Measurements from ENCODE around the gene EZH2.

DNA sequence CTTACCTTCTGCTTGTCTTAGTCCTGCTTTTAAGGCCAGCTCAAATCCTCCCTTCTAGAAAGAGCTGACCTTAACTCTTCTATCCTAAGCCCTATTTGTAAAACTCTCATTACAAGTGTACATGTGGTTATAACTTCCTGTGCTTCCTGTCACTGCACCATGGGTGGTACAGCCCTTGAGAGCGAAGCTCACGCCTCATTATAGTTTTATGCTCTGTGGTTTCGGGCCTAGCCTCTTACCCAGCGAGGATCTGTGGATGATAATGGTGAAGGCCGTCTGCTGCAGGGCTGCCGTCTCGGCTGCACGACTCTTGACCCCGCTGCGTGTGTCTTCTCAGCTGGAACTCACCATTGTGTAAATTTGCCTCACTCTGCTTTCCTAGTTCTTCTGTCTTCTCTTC is 110.8 kb downstream of the EZH2 start:
- TF ChIP-seq, protein P1, sequence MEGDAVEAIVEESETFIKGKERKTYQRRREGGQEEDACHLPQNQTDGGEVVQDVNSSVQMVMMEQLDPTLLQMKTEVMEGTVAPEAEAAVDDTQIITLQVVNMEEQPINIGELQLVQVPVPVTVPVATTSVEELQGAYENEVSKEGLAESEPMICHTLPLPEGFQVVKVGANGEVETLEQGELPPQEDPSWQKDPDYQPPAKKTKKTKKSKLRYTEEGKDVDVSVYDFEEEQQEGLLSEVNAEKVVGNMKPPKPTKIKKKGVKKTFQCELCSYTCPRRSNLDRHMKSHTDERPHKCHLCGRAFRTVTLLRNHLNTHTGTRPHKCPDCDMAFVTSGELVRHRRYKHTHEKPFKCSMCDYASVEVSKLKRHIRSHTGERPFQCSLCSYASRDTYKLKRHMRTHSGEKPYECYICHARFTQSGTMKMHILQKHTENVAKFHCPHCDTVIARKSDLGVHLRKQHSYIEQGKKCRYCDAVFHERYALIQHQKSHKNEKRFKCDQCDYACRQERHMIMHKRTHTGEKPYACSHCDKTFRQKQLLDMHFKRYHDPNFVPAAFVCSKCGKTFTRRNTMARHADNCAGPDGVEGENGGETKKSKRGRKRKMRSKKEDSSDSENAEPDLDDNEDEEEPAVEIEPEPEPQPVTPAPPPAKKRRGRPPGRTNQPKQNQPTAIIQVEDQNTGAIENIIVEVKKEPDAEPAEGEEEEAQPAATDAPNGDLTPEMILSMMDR (conservative IDR thresholded peaks at IDR 0.05; ENCODE audit: low read depth, low read length): no peak
- TF ChIP-seq RAD21 (IDR thresholded peaks at IDR 0.05; ENCODE audit: low read length) (no peak), RCOR1 (IDR thresholded peaks at IDR 0.05; ENCODE audit: insufficient replicate concordance, low read length) (no peak), POLR2A (IDR thresholded peaks at IDR 0.05; ENCODE audit: low read depth, low read length) (no peak), NFE2L2 (IDR thresholded peaks at IDR 0.05; ENCODE audit: low read depth, low read length) (no peak), CHD1 (IDR thresholded peaks at IDR 0.05; ENCODE audit: low read depth, low read length) (no peak), CEBPB (IDR thresholded peaks at IDR 0.05; ENCODE audit: low read depth, low read length) (no peak), MXI1 (IDR thresholded peaks at IDR 0.05; ENCODE audit: borderline replicate concordance, low read depth, low read length) (no peak), MAFK (IDR thresholded peaks at IDR 0.05; ENCODE audit: low read depth, low read length) (no peak), RFX5 (IDR thresholded peaks at IDR 0.05; ENCODE audit: low read depth, low read length) (no peak)
- TF ChIP-seq, protein P2, sequence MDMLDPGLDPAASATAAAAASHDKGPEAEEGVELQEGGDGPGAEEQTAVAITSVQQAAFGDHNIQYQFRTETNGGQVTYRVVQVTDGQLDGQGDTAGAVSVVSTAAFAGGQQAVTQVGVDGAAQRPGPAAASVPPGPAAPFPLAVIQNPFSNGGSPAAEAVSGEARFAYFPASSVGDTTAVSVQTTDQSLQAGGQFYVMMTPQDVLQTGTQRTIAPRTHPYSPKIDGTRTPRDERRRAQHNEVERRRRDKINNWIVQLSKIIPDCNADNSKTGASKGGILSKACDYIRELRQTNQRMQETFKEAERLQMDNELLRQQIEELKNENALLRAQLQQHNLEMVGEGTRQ (IDR thresholded peaks at IDR 0.05; ENCODE audit: low read depth, low read length): no peak
- TF ChIP-seq, protein P3, sequence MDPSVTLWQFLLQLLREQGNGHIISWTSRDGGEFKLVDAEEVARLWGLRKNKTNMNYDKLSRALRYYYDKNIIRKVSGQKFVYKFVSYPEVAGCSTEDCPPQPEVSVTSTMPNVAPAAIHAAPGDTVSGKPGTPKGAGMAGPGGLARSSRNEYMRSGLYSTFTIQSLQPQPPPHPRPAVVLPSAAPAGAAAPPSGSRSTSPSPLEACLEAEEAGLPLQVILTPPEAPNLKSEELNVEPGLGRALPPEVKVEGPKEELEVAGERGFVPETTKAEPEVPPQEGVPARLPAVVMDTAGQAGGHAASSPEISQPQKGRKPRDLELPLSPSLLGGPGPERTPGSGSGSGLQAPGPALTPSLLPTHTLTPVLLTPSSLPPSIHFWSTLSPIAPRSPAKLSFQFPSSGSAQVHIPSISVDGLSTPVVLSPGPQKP (IDR thresholded peaks at IDR 0.05; ENCODE audit: borderline replicate concordance, low read depth, low read length): no peak
